Ishikawa (cell line): ENCODE results near the gene CHAF1B.

ENCODE experiments used
- CEBPB ChIP-seq: IDR thresholded peaks from 2 replicates; pipeline ENCODE4 v1.6.1; 2012
- CREB1 ChIP-seq: IDR thresholded peaks from 2 replicates; pipeline ENCODE4 v1.6.1; 2012; ENCODE audit warnings: low read depth
- EGR1 ChIP-seq: IDR thresholded peaks from 2 replicates; pipeline ENCODE4 v1.6.1; 2012
- EP300 ChIP-seq: IDR thresholded peaks from 2 replicates; pipeline ENCODE4 v1.6.1; 2012; ENCODE audit warnings: borderline replicate concordance
- FOXM1 ChIP-seq: IDR thresholded peaks from 2 replicates; pipeline ENCODE4 v1.6.1; 2012; ENCODE audit warnings: low read depth, borderline replicate concordance
- MAX ChIP-seq: IDR thresholded peaks from 2 replicates; pipeline ENCODE4 v1.6.1; 2012
- NFIC ChIP-seq: IDR thresholded peaks from 2 replicates; pipeline ENCODE4 v1.6.1; 2012
- RAD21 ChIP-seq: IDR thresholded peaks from 2 replicates; pipeline ENCODE4 v1.6.1; 2012; ENCODE audit warnings: low read depth
- REST ChIP-seq: IDR thresholded peaks from 2 replicates; pipeline ENCODE4 v1.6.1; 2012; ENCODE audit warnings: low read depth, mild to moderate bottlenecking
- TAF1 ChIP-seq: IDR thresholded peaks from 2 replicates; pipeline ENCODE4 v1.6.1; 2012; ENCODE audit warnings: low read depth, mild to moderate bottlenecking
- TCF12 ChIP-seq: IDR thresholded peaks from 2 replicates; pipeline ENCODE4 v1.6.1; 2012; ENCODE audit warnings: low read depth
- TEAD4 ChIP-seq: IDR thresholded peaks from 2 replicates; pipeline ENCODE4 v1.6.1; 2012
- USF1 ChIP-seq: IDR thresholded peaks from 2 replicates; pipeline ENCODE4 v1.6.1; 2012
- YY1 ChIP-seq: IDR thresholded peaks from 2 replicates; pipeline ENCODE4 v1.6.1; 2012; ENCODE audit warnings: low read depth
- ZBTB7A ChIP-seq: IDR thresholded peaks from 2 replicates; pipeline ENCODE4 v1.6.1; 2012; ENCODE audit warnings: low read depth

The CHAF1B gene

GRCh38 chr21:36388835-36389234, 3.6 kb downstream of the CHAF1B start:
- TF ChIP-seq YY1 (no peak), CEBPB (no peak), FOXM1 (no peak), NFIC (no peak)

GRCh38 chr21:36395353-36396111, 10.3 kb downstream of the CHAF1B start:
- TF ChIP-seq TCF12, result no peak
- TF ChIP-seq NFIC, result no peak
- TF ChIP-seq MAX, result no peak
- TF ChIP-seq CEBPB, result no peak
- no peak for TF ChIP-seq REST
- TF ChIP-seq RAD21, result no peak
- TF ChIP-seq USF1, result no peak
- no peak for TF ChIP-seq ZBTB7A
- TF ChIP-seq YY1, result no peak
- TF ChIP-seq TEAD4, result no peak
- TF ChIP-seq EGR1, result no peak
- no peak for TF ChIP-seq FOXM1
- no peak for TF ChIP-seq EP300
- TF ChIP-seq TAF1, result no peak
- no peak for TF ChIP-seq CREB1

DNA sequence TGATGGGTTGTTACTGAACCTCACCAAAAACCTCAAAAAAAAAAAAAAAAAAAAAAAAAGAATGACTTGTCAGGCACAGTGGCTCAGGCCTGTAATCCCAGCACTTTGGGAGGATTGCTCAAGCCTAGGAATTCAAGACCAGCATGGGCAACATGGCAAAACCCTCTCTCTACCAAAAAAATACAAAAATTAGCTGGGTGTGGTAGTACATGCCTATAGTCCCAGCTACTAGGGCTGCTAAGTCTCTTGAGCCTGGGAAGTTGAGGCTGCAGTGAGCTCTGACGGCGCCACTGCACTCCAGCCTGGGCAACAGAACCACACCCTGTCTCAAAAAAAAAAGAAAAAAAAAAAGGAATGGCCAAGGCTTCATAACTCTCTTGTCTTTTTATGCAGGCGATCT, 11.1 kb downstream of the CHAF1B start:
- TF ChIP-seq EGR1 (no peak), YY1 (no peak), TAF1 (no peak), CREB1 (no peak), EP300 (no peak), USF1 (no peak), MAX (no peak), RAD21 (no peak), ZBTB7A (no peak), CEBPB (no peak), TCF12 (no peak), REST (no peak), NFIC (no peak), TEAD4 (no peak), FOXM1 (no peak)

- TF ChIP-seq NFIC (no peak), USF1 (no peak), YY1 (no peak), TCF12 (no peak)
These were observed 11.8 kb downstream of the CHAF1B start for GRCh38 chr21:36396971-36397370.

DNA sequence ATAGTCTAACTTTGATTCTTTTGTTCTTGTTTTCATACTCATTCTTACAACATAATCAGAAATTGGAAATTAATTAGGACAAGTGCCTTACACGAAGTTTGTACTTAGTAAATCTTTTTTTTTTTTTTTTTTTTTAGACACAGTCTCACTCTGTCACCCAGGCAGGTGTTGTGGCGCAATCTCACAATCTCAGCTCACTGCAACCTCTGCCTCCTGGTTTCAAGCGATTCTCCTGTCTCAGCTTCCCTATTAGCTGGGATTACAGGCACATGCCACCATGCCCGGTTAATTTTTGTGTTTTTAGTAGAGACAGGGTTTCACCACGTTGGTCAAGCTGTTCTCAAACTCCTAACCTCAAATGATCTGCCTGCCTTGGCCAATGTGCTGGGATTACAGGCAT, 12.4 kb downstream of the CHAF1B start:
- TF ChIP-seq TEAD4 (no peak), EP300 (no peak), ZBTB7A (no peak), EGR1 (no peak), CREB1 (no peak), NFIC (no peak), YY1 (no peak), CEBPB (no peak)

DNA sequence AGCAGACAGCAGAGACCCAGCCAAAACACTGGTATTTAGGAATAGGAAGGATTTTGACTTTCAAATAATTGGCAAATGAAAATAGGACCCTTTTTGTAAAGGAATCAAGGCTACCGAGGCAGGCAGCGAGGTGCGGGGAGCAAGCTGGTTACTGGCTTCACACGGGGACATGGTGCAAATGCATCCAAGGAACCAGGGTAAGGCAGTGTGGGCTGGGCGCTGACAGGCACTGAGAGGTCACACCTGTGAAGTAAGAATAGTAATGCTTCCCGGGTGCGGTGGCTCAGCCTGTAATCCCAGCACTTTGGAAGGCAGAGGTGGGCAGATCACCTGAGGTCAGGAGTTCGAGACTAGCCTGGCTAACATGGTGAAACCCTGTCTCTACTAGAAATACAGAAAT, 15.5 kb downstream of the CHAF1B start:
- no peak for TF ChIP-seq NFIC
- no peak for TF ChIP-seq TEAD4
- no peak for TF ChIP-seq EGR1
- no peak for TF ChIP-seq FOXM1
- no peak for TF ChIP-seq USF1
